Measurements from ENCODE around the gene RNASEH2A. TPM values are rescaled to one million over a fixed set of nuclear protein-coding genes. Genes with fewer than 3 reads are reported as not detected.
A peak's percentile ranks its signal among the peaks of the same experiment; 100 is the strongest.

Gene RNASEH2A
- total and polyA plus RNA-seq, 2 of the 13 experiments (the other 11 are each of a cell fraction or from before 2014, with no cell fraction given): 25.1 to 35.8 TPM

DNA sequence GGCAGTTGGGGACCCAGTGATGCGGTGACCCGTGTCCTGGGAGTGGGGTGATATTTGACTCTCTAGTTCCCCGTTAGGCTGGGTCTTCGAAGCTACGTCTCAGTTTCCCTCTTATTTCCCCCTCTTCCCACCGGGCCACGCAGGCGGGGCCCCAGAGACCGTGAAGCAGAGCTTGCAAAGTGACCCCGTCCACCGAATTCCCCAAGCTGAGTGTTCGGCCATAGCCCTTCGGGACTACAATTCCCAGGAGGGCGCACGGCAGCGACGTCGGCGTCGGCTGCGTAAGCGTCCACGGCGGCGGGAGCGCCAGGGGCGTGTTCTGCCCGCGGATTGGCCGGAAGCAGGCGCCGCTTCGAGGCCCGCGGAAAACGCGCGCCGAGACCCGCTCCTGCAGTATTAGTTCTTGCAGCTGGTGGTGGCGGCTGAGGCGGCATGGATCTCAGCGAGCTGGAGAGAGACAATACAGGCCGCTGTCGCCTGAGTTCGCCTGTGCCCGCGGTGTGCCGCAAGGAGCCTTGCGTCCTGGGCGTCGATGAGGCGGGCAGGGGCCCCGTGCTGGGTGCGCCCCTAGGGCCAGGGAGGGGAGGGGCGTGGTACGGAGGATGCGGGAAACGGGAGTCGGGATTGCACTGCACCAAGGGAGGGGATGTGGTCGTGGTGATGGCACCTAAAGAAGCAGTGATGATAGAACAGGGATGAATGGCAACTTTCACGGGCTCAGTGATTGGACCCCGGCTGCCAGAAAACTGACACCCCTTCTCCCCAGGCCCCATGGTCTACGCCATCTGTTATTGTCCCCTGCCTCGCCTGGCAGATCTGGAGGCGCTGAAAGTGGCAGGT is at the start of gene RNASEH2A (continued):
- TF ChIP-seq HES4 (CRISPR knock-in tag; IDR thresholded peaks at IDR 0.05; ENCODE audit: borderline replicate concordance) (peak; percentile 48; the same call in 1 of the 2 replicates), ZNF207 (IDR thresholded peaks at IDR 0.05; ENCODE audit: borderline replicate concordance) (no peak), ZNF788 (CRISPR knock-in tag; IDR thresholded peaks at IDR 0.05; ENCODE audit: borderline replicate concordance) (peak; percentile 82; the same call in 1 of the 2 replicates), ZSCAN20 (CRISPR knock-in tag; IDR thresholded peaks at IDR 0.05; ENCODE audit: borderline replicate concordance) (no peak; the same call in 1 of the 2 replicates), FOXO1 (CRISPR knock-in tag; IDR thresholded peaks at IDR 0.05) (peak; percentile 24; the same call in 1 of the 2 replicates), PCBP2 (optimal IDR thresholded peaks at IDR 0.05; ENCODE audit: low read depth, low read length, poor library complexity, severe bottlenecking) (no peak), ZNF431 (CRISPR knock-in tag; IDR thresholded peaks at IDR 0.05; ENCODE audit: borderline replicate concordance, low read depth) (0 out of 2 replicates have a peak, but pooled peaks have one; percentile 58), KDM2A (CRISPR knock-in tag; IDR thresholded peaks at IDR 0.05; ENCODE audit: borderline replicate concordance, low read depth) (peak; percentile 81), MEIS1 (CRISPR knock-in tag; IDR thresholded peaks at IDR 0.05; ENCODE audit: borderline replicate concordance) (0 out of 2 replicates have a peak, but pooled peaks have one; percentile 43), FOXK2 (IDR thresholded peaks at IDR 0.05) (no peak)
- TF ChIP-seq, protein P1, sequence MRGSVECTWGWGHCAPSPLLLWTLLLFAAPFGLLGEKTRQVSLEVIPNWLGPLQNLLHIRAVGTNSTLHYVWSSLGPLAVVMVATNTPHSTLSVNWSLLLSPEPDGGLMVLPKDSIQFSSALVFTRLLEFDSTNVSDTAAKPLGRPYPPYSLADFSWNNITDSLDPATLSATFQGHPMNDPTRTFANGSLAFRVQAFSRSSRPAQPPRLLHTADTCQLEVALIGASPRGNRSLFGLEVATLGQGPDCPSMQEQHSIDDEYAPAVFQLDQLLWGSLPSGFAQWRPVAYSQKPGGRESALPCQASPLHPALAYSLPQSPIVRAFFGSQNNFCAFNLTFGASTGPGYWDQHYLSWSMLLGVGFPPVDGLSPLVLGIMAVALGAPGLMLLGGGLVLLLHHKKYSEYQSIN (CRISPR knock-in tag; IDR thresholded peaks at IDR 0.05; ENCODE audit: borderline replicate concordance): no peak
- TF ChIP-seq, protein P2, sequence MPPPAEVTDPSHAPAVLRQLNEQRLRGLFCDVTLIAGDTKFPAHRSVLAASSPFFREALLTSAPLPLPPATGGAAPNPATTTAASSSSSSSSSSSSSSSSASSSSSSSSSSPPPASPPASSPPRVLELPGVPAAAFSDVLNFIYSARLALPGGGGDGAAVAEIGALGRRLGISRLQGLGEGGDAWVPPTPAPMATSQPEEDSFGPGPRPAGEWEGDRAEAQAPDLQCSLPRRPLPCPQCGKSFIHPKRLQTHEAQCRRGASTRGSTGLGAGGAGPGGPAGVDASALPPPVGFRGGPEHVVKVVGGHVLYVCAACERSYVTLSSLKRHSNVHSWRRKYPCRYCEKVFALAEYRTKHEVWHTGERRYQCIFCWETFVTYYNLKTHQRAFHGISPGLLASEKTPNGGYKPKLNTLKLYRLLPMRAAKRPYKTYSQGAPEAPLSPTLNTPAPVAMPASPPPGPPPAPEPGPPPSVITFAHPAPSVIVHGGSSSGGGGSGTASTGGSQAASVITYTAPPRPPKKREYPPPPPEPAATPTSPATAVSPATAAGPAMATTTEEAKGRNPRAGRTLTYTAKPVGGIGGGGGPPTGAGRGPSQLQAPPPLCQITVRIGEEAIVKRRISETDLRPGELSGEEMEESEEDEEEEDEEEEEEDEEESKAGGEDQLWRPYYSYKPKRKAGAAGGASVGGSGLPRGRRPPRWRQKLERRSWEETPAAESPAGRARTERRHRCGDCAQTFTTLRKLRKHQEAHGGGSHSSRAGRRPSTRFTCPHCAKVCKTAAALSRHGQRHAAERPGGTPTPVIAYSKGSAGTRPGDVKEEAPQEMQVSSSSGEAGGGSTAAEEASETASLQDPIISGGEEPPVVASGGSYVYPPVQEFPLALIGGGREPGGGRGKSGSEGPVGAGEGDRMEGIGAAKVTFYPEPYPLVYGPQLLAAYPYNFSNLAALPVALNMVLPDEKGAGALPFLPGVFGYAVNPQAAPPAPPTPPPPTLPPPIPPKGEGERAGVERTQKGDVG (CRISPR knock-in tag; IDR thresholded peaks at IDR 0.05; ENCODE audit: borderline replicate concordance): no peak
- TF ChIP-seq, protein P3, sequence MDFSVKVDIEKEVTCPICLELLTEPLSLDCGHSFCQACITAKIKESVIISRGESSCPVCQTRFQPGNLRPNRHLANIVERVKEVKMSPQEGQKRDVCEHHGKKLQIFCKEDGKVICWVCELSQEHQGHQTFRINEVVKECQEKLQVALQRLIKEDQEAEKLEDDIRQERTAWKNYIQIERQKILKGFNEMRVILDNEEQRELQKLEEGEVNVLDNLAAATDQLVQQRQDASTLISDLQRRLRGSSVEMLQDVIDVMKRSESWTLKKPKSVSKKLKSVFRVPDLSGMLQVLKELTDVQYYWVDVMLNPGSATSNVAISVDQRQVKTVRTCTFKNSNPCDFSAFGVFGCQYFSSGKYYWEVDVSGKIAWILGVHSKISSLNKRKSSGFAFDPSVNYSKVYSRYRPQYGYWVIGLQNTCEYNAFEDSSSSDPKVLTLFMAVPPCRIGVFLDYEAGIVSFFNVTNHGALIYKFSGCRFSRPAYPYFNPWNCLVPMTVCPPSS (IDR thresholded peaks at IDR 0.05): no peak
- TF ChIP-seq, protein P4, sequence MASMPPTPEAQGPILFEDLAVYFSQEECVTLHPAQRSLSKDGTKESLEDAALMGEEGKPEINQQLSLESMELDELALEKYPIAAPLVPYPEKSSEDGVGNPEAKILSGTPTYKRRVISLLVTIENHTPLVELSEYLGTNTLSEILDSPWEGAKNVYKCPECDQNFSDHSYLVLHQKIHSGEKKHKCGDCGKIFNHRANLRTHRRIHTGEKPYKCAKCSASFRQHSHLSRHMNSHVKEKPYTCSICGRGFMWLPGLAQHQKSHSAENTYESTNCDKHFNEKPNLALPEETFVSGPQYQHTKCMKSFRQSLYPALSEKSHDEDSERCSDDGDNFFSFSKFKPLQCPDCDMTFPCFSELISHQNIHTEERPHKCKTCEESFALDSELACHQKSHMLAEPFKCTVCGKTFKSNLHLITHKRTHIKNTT (CRISPR knock-in tag; IDR thresholded peaks at IDR 0.05): no peak
- TF ChIP-seq, protein P5, sequence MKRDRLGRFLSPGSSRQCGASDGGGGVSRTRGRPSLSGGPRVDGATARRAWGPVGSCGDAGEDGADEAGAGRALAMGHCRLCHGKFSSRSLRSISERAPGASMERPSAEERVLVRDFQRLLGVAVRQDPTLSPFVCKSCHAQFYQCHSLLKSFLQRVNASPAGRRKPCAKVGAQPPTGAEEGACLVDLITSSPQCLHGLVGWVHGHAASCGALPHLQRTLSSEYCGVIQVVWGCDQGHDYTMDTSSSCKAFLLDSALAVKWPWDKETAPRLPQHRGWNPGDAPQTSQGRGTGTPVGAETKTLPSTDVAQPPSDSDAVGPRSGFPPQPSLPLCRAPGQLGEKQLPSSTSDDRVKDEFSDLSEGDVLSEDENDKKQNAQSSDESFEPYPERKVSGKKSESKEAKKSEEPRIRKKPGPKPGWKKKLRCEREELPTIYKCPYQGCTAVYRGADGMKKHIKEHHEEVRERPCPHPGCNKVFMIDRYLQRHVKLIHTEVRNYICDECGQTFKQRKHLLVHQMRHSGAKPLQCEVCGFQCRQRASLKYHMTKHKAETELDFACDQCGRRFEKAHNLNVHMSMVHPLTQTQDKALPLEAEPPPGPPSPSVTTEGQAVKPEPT (CRISPR knock-in tag; IDR thresholded peaks at IDR 0.05; ENCODE audit: low read depth): peak; percentile 74; the same call in 1 of the 2 replicates
- TF ChIP-seq, protein P6, sequence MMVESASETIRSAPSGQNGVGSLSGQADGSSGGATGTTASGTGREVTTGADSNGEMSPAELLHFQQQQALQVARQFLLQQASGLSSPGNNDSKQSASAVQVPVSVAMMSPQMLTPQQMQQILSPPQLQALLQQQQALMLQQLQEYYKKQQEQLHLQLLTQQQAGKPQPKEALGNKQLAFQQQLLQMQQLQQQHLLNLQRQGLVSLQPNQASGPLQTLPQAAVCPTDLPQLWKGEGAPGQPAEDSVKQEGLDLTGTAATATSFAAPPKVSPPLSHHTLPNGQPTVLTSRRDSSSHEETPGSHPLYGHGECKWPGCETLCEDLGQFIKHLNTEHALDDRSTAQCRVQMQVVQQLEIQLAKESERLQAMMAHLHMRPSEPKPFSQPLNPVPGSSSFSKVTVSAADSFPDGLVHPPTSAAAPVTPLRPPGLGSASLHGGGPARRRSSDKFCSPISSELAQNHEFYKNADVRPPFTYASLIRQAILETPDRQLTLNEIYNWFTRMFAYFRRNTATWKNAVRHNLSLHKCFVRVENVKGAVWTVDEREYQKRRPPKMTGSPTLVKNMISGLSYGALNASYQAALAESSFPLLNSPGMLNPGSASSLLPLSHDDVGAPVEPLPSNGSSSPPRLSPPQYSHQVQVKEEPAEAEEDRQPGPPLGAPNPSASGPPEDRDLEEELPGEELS (CRISPR knock-in tag; IDR thresholded peaks at IDR 0.05): peak; percentile 46
